ENCODE measurements around the gene ABCC4.

DNA sequence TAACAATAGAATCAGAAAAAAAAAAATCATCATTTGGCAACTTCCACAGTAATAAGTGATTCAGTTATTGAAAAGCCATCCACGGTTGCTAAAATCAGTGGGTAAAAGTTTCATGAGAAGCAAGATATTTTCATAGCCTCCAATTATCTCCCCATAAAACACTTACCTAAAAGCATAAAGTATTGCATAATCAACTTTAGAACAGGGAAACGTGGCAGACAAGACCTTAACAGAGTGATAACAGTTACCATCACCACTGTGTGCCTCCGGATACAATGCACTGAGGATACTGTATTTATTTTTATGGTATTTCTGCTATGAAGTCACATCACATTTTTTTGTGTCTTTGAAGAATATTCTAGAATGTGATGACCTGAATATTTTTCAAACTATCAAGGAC, 37.0 kb downstream of the ABCC4 start:
- TF ChIP-seq, protein P1, sequence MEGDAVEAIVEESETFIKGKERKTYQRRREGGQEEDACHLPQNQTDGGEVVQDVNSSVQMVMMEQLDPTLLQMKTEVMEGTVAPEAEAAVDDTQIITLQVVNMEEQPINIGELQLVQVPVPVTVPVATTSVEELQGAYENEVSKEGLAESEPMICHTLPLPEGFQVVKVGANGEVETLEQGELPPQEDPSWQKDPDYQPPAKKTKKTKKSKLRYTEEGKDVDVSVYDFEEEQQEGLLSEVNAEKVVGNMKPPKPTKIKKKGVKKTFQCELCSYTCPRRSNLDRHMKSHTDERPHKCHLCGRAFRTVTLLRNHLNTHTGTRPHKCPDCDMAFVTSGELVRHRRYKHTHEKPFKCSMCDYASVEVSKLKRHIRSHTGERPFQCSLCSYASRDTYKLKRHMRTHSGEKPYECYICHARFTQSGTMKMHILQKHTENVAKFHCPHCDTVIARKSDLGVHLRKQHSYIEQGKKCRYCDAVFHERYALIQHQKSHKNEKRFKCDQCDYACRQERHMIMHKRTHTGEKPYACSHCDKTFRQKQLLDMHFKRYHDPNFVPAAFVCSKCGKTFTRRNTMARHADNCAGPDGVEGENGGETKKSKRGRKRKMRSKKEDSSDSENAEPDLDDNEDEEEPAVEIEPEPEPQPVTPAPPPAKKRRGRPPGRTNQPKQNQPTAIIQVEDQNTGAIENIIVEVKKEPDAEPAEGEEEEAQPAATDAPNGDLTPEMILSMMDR (IDR thresholded peaks at IDR 0.05; ENCODE audit: low read depth, low read length, missing input control): no peak
- TF ChIP-seq RAD21 (IDR thresholded peaks at IDR 0.05): no peak
- TF ChIP-seq FOXA2 (IDR thresholded peaks at IDR 0.05): no peak
- no peak for TF ChIP-seq YY1 (IDR thresholded peaks at IDR 0.05)
- TF ChIP-seq, protein P2, sequence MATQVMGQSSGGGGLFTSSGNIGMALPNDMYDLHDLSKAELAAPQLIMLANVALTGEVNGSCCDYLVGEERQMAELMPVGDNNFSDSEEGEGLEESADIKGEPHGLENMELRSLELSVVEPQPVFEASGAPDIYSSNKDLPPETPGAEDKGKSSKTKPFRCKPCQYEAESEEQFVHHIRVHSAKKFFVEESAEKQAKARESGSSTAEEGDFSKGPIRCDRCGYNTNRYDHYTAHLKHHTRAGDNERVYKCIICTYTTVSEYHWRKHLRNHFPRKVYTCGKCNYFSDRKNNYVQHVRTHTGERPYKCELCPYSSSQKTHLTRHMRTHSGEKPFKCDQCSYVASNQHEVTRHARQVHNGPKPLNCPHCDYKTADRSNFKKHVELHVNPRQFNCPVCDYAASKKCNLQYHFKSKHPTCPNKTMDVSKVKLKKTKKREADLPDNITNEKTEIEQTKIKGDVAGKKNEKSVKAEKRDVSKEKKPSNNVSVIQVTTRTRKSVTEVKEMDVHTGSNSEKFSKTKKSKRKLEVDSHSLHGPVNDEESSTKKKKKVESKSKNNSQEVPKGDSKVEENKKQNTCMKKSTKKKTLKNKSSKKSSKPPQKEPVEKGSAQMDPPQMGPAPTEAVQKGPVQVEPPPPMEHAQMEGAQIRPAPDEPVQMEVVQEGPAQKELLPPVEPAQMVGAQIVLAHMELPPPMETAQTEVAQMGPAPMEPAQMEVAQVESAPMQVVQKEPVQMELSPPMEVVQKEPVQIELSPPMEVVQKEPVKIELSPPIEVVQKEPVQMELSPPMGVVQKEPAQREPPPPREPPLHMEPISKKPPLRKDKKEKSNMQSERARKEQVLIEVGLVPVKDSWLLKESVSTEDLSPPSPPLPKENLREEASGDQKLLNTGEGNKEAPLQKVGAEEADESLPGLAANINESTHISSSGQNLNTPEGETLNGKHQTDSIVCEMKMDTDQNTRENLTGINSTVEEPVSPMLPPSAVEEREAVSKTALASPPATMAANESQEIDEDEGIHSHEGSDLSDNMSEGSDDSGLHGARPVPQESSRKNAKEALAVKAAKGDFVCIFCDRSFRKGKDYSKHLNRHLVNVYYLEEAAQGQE (IDR thresholded peaks at IDR 0.05): no peak
- TF ChIP-seq, protein P3, sequence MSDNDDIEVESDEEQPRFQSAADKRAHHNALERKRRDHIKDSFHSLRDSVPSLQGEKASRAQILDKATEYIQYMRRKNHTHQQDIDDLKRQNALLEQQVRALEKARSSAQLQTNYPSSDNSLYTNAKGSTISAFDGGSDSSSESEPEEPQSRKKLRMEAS (IDR thresholded peaks at IDR 0.05): no peak
- no peak for TF ChIP-seq JUND (IDR thresholded peaks at IDR 0.05)
- TF ChIP-seq GABPA (IDR thresholded peaks at IDR 0.05 in 1 of 2, conservative IDR thresholded peaks at IDR 0.05 in 1 of 2): no peak
- TF ChIP-seq, protein P4, sequence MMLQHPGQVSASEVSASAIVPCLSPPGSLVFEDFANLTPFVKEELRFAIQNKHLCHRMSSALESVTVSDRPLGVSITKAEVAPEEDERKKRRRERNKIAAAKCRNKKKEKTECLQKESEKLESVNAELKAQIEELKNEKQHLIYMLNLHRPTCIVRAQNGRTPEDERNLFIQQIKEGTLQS (IDR thresholded peaks at IDR 0.05): no peak
- TF ChIP-seq RXRA (IDR thresholded peaks at IDR 0.05): no peak
